NCI-H1930 (cell line): ENCODE data around the gene FEM1B.
A peak's percentile ranks its signal among the peaks of the same experiment; 100 is the strongest.
"Not testable (repeated sequence)": the region's sequence is repeated elsewhere in the genome, so short reads cannot be mapped to it uniquely, and the experiment has no call there.

Source experiments
- DNase-seq, 2 experiments: peaks; one replicate each; lab custom pipeline; 2025; lab: John Stamatoyannopoulos, UW

Gene FEM1B

DNA sequence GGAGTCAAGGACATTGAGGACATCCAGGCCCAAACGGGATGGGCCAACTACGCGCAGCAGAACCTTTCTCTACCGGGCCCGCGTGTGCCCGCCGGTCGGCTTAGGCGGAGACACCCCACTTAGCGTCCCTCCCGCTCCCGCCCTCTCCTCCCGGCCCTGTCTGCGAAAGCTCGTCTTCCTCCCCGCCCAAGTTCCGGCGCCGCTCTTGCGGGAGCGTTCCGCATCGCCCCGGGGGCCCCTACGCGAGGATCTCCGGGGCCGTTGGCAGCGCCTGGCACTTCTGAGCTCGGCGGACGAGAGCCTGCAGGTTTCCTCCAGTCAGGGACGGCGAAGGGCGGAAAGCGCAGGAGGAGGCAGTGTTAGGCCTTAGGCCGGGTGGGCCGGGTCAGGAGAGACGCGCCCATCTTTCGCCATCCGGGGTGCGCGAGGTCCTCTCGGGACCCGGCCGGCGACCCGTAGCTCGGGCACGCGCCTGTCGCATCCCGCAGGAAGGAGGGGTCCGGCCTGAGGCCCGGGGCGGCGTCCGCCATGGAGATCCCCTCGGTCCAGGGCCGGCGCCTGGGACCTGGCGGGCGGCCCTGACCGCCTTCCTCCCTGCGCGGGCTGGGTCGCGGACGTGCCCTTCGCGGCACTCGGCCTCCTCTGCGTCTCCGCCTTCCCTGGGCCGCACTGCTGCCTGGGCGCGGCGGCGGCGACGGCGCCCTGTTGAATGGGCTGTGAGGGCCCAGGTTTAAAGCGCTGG lies at the start of gene FEM1B:
FEM1B (plus strand) TSS at position 143 of the 742 bp plus-strand sequence. CDS start 673 bp downstream, outside the sequence.
- DNase-seq, result peak; percentile 74 to 82

DNA sequence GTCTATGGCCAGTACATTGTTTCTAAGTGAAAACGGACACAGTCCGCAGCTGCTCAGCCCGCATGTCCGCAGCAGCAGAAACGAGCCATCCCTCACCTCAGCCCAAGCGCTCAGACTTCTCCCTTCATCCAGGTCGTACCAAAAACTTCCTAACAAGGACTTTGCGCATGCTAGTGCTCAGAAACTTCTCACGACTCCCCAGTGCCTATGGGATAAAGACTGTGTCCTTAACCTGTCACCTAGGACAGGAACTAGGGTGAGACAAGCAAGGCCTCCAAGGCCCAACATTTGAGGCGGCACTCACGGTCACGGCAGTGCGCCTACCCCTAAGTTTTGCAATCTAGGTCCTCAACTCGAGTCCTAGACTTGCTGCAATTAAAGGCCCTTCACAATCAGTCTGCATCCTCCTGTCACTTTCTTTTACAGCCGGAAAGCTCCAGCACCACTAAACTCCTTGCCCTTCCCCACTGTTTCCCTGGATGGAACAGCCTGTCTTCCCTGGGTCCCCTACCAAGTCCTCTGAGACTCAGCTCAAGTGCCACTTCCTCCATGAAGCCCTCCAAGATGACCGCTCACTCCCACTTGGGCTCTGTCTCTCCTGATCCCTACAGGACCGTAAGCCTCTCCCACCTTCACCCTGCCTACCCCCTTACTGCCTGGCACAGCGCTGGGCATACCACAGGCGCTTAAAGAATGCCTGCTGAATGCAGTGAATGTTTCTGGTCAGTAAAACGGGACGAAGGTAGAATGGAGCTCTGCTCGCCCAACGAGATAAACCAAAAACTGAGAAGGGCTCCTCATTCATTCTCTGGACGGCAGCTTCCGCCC lies 49.2 kb upstream of the FEM1B start:
- DNase-seq, result no peak

DNA sequence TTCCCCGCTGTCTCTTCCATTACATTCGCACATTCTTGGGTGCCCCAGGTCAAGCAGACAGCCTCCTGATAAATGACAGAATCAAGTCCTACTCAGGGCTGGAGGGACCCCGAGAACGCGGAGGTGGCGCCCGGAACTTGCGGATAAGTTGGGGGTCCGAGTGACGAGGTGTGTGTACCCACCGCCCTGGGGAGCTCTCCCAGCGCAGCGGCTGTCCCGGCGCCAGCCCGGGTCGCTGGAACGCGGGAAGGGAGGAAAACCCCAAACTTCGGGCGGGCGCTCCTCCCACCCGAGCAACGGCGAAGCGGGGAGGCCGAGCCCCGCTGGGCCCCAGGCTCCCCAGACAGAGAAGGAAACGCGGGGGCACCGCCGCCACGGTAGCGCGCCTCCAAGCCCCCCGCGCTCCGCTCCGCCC lies 48.6 kb upstream of the FEM1B start:
- no peak for DNase-seq

DNA sequence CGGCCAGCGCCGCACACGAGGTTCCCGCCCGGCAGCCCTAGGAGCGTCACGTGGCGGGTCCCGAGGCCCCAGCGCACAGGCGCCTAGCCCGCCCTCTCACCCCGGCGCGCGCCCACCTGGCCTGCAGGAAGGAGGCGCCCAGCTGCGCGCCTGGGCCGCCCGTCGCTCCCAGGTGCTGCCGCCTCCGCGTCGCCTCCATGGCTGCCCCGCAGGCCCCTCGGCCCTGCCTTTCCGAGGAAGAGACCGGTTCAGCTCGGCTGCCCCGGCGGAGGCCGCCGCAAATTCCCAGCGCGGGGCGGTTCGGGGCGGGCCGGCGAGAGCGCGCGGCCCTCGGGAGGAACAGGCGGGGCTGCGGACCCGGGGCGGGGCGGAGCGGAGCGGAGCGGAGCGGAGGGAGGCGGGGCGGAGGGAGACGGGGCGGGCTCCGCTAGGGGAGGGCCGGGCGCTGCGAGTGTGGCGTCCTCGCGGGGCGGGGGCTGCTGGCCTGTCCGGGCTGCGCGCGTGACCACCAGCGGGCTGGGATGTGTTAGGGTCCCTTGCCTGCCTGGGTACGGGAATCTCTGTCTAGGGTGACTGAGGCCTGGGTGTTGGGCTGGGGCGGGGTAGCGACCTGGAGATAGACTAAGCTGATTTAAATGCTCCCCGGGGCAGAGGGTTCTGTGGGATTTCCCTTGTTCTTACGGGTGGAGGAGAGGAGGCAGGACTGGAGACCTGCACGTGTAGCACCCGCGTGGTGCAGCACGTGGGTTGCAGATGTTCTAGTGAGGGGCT lies 48.0 kb upstream of the FEM1B start, which contains the start of gene CLN6:
CLN6 (minus strand) TSS at position 343 of the 771 bp plus-strand sequence; CDS start at position 199, 144 bp downstream.
- peak; percentile 34 to 58 for DNase-seq

DNA sequence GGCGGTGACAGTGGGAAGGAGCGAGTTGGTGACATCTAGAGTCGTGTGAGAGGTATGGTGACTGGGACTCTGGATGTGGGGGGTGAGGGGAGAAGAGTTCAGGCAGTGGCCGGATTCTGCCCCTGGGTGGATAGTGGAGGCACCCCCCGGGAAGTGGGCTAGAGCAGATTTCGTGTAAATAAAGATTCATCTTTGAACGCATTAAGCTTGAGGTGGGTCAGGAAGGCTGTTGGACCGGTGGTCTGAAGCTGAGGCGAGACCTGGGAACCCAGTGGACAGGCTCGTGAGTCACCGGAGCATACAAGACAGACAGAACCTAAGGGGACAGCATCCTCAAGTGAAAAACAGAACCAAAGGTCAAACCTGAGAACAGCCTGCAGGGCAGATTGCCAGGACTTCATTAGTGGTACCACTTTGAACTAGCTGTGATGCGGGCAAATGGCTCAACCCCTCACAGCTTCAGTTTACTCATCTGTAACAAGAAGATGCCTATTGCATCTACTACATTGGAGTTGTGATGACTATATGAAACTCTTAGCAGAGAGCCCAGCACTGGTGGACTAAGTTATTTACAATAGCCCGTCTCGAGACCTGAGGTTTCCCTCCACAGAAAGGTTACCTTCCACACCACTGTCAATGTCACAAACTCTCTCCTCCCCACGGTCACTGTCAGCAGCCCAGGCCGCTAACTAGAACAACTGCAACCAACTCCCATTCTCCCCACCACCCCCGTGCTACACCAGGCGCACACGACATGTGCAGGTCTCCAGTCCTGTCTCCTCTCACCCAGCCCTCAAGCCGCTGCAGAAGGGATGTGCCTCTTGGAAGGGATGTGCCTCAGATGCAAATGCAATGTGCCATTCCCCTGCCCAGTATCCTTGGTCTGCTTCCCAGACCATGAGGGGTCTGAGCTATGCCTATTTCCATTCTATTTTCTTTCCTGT lies 47.1 kb upstream of the FEM1B start:
- no peak for DNase-seq

DNA sequence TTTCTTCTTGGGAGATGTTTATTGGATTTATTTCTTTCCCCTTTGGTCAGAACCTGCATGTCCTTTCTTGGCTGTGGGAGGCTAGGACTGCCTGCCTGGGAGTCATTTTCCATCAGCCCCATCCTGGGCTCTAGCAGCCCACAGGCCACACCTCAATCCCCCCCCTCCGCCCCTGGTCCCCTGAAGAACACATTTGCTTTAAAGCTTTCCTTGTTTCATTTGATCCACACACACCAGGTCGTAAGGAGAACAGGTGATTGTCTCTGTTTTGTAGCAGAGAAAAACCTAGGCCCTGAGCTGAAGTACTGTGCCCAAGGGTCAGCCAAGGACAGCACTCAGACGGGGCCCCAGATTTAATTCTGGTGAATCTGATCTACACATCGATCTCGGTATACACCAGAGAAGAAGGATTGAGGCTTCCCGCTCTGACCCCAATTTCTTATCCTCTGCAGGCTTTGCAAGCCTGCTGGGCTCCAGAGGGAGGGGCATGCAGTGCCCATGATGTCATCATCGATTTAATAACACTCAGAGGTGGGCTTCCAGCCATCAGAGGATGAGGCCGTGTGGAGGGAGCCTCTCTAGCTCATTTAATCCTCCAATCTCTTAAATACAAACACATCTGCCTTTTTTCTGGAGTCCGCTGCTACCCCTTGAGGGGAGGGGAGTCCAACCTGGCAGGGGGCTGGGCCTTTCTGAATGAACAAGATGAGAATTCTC lies 46.3 kb upstream of the FEM1B start:
- no peak for DNase-seq

DNA sequence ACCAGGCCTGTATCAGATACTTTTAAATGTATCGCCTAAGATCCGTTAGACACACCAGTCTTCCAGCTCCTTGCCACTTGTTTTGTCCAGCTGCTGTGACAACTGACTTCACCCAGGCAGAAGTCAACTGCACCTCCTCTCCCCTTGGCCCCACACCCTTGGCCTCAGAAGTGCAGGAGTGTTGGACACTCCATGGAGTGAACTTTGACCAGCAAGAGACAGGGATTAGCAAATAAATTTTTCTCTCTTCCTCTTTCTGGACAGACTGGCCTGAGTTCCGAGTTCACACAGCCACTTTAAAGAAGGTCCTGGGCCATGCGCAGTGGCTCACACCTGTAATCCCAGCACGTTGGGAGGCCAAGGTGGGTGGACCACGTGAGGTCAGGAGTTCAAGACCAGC lies 45.1 kb upstream of the FEM1B start:
- no peak for DNase-seq

DNA sequence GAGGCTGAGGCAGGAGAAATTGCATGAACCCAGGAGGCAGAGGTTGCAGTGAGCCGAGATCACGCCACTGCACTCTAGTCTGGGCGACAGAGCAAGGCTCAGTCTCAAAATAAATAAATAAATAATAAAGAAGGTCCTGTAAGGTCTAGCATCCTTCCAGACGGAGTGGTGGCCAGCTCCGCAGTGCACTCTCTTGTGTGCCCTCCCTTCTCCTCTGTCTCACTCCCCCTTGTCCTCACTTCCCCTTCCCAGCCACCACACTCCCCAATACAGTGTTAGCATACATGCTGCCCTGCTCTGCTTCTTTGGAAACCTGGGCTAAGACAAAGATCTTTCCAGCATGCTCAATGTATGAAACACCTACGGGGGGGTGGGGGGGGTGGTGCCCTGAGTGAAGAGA lies 44.6 kb upstream of the FEM1B start:
- DNase-seq, result no peak

DNA sequence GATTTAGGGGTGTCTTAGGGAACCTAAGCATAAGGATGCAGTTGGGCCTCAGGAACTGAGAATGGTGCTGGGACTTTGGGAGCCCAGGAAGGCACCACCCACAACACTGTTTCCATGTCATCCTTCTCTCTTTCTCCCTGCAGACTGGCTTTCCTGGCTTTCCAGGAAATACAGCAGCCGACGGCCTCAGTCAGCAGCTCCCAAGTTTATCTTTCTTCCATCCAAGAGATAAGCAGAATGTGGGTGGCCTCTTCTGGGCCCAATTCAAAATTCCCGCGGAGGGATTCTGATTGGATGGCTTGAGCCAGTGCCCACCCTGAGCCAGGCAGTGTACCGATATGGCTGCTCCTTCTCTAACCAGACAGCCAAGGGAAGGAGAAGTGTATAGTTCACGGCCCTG lies 43.5 kb upstream of the FEM1B start:
- DNase-seq, result no peak

DNA sequence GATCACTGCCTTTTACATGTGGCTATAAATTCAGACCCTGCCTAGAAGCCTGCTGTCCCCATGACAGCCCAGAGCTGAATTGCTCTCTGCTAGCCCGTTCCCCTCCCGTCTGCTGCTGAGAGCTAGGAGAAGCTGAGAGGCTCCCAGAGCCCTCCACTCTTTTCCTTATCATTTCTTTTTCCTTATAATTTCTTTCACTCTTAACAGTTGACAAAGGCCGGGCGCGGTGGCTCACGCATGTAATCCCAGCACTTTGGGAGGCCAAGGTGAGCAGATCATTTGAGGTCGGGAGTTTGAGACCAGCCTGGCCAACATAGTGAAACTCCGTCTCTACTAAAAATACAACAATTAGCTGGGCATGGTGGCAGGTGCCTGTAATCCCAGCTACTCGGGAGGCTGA lies 43.0 kb upstream of the FEM1B start:
- DNase-seq, result not testable (repeated sequence)

DNA sequence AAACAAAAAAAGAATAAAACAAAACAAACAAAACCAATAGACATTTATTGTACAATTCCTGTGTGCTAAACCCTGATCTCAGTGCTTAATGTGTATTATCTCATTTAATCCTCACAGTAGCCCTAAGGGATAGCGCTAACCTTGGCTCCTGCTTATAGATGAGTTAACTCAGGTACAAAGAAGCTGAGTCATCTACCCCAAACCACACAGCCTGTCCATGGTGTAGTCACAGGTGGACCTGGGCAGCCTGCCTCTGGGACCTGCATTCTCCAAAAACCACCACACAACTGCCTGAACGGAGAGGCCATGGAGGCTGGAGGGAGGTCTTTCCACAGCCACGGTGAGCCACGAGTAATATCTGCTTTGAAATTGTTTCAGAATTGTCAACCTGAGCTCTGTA lies 42.5 kb upstream of the FEM1B start:
- no peak for DNase-seq

DNA sequence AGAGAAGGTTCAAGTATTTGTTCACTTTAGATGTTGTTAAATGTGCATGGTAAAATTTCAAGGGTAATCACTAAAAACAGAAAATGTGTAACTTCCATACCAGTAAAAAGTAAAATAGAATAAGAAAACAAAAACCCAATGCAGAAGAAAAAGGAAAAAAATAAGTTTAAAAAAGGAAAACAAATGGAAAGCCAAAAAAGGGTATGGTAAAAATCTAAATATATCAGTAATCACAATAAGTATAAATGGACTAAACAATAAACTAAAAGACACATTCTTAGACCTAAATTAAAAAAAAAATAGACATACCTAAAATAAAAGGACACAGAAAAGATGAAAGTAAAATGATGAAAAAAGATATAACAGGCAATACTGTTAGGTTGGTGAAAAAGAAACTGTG lies 38.5 kb upstream of the FEM1B start:
- no peak for DNase-seq

DNA sequence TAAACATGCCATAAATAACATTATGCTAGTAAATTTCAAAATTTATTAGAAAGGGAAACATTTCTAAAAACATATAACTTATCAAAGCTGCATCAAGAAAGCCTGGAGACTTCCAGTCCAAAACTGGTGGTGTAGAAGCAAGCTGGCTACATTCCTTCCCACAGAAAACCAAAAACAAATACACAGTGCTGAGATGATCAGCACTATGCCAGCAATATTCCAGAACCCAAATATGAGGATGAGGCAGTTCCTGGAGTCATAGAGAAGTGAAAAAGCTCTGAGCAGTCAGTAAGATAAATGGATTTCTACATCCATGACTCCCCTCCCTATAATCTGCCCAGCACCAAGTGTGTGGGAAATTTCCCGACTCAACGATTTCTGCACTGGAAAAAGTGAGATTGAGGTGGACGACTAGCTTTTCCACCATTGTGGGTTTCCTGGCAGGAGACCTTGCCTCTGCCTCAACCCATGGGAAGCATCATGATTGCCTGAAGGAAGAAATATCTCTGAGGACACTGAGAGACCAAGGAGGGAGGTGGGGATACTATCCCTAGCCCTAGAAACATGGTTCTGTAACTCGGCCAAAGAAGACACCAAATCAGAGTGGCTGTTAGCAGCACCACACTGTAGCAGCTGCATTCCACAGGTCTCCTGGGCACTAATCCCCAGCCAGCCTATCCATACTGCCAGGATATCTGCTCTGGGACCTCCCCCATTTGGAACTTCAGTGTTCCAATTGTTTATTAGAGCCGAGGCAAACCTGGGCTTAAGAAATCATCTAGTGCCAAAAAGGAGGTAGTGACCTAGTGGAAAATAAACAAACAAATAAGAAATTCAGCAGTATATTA lies 36.2 kb upstream of the FEM1B start:
- DNase-seq, result no peak

DNA sequence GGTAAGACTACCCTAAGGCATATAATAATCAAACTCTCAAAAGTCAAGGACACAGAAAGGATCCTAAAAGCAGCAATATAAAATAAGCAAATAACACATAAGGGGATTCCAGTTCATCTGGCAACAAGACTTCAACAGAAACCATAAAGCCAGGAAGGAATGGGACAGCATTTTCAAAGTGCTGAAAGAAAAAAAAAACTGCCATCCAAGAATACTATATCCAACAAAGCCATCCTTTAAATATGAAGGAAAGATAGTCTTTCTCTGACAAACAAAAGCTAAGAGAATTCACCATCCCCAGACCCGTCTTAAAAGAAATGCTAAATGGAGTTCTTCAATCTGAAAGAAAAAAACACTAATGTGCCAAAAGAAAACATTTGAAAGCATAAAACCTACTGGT lies 33.3 kb upstream of the FEM1B start:
- DNase-seq, result no peak

DNA sequence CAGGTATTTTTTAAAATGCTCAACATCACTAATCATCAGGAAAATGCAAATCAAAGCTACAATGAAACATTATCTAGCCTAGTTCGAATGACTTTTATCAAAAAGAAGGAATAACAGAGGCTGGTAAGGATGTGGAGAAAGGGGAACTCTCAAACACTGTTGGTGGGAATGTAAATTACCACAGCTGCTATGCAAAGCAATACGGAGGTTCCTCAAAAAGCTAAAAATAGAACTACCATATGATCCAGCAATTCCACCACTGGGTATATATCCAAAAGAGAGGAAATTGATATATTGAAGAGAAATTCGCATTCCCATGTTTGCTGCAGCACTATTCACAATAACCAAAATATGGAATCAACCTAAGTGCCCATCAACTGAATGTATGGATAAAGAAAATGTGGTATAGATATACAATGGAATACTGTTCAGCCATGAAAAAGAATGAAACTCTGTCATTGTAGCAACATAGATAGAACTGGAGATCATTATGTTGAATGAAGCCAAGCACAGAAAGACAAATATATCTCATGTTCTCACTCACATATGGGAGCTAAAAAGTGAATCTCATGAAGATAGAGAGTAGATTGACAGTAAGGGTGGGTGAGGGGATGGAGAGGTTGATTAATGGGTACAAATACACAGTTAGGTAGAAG lies 28.4 kb upstream of the FEM1B start:
- no peak for DNase-seq

DNA sequence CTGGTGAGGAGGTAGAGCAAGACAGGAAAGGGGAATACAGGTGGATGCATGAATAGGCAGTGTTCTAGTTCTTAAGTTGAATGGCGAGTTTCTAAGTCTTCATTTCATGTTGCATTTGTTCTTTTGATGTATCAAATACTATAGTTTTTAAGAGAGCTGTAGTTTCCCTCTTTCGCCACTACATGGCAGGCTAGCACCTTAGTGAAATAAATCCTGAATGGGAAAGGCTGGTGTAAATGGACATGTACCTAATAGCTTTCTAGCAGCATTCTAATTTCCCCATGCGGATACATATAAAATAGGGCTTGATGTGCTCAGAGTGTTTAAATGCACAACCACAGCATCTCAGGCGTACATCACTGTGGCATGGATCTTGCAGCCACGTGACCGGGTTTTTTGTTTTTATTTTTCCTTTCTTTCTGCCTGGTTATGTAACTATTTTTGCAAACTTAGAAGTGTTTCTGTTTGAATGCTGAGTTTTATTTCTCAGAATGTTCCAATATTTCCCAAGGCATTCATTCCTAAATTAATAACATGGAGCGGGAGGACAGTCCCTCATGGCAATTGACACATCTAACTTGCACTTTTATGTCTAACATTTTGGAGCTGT lies 24.5 kb upstream of the FEM1B start:
- peak; percentile 2 to 42 for DNase-seq

DNA sequence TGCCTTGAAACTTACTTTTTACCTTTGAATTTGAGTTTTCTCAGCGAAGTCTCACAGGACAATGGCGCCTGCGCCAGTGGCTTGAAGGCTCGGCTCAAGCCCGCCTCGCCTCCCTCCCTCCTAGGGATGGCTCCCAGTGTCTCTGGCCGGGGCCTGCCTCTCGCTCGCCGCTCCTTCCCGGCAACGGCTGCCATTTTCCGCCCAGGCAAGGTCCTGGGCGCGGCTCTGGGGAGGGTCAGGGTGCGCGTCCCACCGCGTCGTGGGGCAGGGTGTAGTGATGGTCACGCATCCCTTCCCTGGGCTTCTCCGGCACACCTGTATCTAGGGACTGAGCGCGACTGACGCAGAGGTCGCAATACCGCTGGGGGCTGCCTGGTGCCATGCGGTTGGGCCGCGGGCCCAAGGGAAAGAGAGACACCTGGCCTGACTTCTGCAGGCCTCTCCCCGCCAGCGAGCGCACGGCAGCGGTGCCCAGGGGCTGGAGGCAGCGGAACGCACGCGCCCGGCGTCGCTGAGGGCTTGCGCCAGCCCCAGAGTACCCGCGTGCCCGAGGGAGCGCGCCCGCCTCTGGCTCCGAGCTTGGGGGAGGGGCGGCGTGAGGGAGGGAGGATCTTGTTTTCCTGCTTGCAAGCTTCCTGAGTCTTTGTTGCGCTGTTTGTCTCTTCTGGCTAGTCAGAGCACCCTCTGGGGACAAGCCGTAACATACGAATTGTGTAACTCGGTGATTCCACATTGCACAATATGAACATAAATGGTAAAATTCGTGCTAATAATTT lies 20.7 kb upstream of the FEM1B start:
- peak; percentile 78 to 79 for DNase-seq

DNA sequence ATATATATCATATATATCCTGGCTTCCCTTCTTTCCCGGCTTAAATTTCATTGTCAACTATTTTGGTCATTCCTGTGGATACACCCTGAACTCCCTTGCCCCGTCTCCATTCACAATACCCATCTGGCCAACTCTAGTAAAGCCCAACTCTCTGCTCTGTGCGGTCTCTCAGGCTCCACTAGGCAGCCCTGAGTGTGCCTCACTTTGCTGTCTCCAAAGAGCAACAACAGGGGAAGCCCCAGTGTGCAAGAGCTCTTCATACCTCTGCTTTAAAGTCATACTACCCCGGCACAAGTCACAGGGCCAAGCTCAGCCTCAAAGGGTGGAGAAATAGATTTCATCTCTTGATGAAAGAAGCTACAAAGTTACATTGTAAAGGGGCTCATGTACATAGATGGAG lies 18.9 kb upstream of the FEM1B start:
- DNase-seq, result no peak
